Measurements from ENCODE around the gene SLC35D3.
"Not testable (repeated sequence)": the region's sequence is repeated elsewhere in the genome, so short reads cannot be mapped to it uniquely, and the experiment has no call there.

Gene SLC35D3

GRCh38 chr6:136963259-136963658, 41.2 kb downstream of the SLC35D3 start:
- DNase-seq (ENCODE audit: low read depth in 4 of 4, low spot score in 1 of 4) = no peak

- DNase-seq (ENCODE audit: low read depth in 4 of 4, low spot score in 1 of 4) = no peak
These were observed 42.3 kb downstream of the SLC35D3 start for GRCh38 chr6:136964398-136964797.

GRCh38 chr6:136967876-136968752, 46.0 kb downstream of the SLC35D3 start:
- peak in 3 of 4 experiments; percentile 25 to 52 (median 34) for DNase-seq (ENCODE audit: low read depth in 4 of 4, low spot score in 1 of 4)

- no peak for DNase-seq (ENCODE audit: low read depth in 4 of 4, low spot score in 1 of 4)
These were observed 46.7 kb downstream of the SLC35D3 start for GRCh38 chr6:136968837-136969236.

- no peak for DNase-seq (ENCODE audit: low read depth in 4 of 4, low spot score in 1 of 4)
These were observed 47.3 kb downstream of the SLC35D3 start for GRCh38 chr6:136969433-136969832.

GRCh38 chr6:136969930-136970329, 47.8 kb downstream of the SLC35D3 start:
- no peak for DNase-seq (ENCODE audit: low read depth in 4 of 4, low spot score in 1 of 4)

- no peak for DNase-seq (ENCODE audit: low read depth in 4 of 4, low spot score in 1 of 4)
These were observed 49.5 kb downstream of the SLC35D3 start for GRCh38 chr6:136971609-136972008.

GRCh38 chr6:136973781-136974180, 51.7 kb downstream of the SLC35D3 start:
- not testable (repeated sequence) for DNase-seq (ENCODE audit: low read depth in 4 of 4, low spot score in 1 of 4)

Measured in stimulated activated CD4-positive, alpha-beta T cell treated with anti-CD3 and anti-CD28 coated beads, Interleukin-1b, Interleukin-23, amount 100 ng/mL, for 24 hours (primary cell).